ENCODE results near the gene ADM5.
"Not testable (repeated sequence)": the region's sequence is repeated elsewhere in the genome, so short reads cannot be mapped to it uniquely, and the experiment has no call there.

The ADM5 gene

DNA sequence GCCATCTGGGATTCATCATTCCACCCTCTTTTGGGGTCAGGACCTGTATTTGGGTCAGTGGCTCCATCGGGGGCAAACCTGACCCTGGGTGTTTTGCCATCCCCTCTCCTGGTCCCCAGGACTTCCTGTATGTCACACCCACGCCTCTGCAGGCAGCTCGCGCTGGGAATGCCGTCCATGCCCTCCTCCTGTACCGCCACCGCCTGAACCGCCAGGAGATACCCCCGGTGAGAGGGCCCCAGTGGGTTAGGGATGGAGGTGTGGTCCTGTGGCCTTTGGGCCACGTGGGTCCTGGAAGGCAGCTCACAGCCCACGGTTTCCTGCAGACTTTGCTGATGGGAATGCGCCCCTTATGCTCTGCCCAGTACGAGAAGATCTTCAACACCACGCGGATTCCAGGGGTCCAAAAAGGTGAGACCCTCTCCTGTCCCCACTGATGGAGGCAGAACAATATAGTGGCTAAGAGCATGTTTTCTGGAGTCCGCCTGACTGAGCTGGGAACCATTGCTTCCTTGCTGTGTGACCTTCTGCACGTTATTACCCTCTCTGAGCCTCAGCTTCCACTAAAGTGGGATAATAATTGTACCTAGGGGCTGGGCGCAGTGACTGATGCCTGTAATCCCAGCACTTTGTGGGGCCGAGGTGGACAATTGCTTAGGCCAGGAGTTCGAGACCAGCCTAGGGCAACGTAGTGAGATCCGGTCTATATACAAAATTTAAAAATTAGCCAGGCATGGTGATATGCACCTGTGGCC lies 15.7 kb downstream of the ADM5 start:
- DNase-seq, result no peak

GRCh38 chr19:49705919-49706318 lies 16.5 kb downstream of the ADM5 start:
- DNase-seq, result no peak

DNA sequence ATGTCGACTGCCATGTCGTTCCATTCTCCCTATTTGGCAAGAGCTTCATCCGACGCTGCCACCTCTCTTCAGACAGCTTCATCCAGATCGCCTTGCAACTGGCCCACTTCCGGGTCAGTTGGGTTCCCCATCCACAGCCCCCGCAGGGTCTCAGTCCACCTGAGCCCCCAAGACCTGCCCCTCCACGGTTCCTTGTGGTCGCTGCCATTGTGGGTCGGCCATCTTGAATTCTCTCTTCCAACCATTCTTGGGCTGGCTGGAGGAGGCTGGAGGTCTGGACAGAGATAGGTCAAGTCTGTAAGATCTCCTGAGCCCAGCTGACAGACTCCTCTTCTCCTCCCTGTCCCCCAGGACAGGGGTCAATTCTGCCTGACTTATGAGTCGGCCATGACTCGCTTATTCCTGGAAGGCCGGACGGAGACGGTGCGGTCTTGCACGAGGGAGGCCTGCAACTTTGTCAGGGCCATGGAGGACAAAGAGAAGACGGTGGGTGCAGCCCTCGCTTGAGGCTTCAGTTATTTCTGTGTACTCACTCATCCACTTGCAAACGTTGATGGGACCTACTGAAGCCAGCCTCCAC lies 21.1 kb downstream of the ADM5 start:
- no peak for DNase-seq

- no peak for DNase-seq
Measured at GRCh38 chr19:49712397-49712859, 23.0 kb downstream of the ADM5 start.

DNA sequence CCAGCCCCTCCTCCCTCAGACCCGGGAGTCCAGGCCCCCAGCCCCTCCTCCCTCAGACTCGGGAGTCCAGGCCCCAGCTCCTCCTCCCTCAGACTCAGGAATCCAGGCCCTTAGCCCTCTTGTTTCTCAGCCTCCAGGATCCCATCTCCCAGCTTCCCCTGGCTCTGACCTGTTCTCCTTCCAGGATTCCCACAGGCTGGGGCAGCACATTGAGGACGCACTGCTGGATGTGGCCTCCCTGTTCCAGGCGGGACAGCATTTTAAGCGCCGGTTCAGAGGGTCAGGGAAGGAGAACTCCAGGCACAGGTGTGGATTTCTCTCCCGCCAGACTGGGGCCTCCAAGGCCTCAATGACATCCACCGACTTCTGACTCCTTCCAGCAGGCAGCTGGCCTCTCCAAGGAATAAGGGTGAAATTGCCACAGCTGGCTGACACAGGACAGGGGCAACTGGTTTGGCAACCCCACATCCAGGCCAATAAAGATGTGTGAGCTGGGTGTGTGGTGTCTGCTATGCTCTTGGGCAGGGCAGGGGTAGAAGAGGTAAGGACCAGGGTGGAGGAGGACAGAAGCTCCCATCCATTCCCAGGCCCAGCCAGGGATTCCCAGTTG lies 23.9 kb downstream of the ADM5 start:
- no peak for DNase-seq

GRCh38 chr19:49716154-49716553 lies 26.8 kb downstream of the ADM5 start:
- DNase-seq, result peak; percentile 11

DNA sequence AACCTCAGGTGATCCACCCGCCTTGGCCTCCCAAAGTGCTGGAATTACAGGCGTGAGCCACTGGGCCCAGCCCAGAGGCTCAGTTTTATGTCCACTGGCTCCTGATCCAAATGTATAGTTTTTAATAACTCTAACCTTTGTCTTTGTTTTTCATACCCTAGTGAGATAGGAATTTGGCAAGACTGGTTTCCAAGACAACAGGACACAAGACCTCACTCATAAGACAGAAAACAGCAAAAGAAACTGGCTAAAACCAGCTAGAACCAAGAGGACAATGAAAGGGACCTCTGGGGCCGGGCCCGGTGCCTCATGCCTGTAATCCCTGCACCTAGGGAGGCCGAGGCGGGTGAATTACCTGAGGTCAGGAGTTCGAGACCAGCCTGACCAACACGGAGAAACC lies 29.1 kb downstream of the ADM5 start:
- no peak for DNase-seq

GRCh38 chr19:49718991-49719390 lies 29.6 kb downstream of the ADM5 start:
- DNase-seq, result no peak

- DNase-seq, result not testable (repeated sequence)
Measured at GRCh38 chr19:49719420-49719819, 30.0 kb downstream of the ADM5 start.

DNA sequence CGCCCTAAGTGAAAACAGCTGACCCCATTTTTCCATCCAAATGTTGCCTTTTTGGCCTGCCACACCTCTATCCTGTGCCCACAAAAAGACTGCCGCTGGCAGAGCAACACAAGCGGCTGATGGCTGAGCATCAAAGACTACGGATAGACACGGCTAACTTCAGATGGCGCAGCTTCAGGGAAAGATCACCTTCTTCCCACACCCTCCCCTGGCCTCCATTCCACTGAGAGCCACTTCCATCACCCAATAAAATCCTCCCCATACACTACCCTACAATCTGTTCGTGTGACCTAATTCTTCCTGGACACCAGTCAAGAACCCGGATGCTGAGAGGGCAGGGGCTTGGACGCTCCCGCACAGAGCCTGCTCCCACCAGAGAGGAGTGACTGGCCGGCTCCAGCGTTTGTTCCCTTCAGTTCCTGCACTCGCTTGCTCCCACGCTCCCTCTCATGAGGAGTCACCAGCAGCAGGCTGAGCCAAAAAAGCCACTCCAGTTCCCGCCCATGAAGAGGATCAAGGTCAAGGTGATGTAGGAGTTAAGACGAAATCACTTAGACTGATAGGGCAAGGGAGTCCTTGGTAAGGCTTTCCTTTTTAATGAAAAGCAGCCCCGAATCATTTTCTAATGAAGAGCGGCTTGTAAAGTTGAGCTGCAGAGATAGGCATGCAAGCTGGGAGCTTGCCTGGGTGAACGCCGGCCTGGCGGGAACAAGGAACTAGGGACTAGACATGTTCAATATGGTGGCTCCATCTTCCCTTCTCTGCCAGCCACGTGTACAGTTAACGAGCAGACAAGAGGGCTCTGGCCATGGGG lies 38.0 kb downstream of the ADM5 start:
- no peak for DNase-seq

GRCh38 chr19:49730166-49730565 lies 40.8 kb downstream of the ADM5 start:
- DNase-seq, result no peak

DNA sequence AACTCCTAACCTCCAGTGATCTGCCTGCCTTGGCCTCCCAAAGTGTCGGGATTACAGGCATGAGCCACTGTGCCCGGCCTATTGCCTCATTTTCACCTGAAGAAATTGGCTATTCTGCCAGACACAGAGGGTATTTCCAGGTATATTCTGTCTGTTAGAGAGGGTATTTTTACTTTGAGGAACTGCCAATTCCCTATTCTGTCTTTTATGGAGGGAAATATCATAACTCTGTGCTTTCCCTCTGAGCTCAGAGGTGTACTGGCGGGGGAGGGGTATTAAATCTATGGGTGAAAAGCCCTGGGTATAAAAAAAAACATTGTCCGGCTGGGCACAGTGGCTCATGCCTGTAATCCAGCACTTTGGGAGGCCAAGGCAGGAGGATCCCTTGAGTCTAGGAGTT lies 48.9 kb downstream of the ADM5 start:
- no peak for DNase-seq

DNA sequence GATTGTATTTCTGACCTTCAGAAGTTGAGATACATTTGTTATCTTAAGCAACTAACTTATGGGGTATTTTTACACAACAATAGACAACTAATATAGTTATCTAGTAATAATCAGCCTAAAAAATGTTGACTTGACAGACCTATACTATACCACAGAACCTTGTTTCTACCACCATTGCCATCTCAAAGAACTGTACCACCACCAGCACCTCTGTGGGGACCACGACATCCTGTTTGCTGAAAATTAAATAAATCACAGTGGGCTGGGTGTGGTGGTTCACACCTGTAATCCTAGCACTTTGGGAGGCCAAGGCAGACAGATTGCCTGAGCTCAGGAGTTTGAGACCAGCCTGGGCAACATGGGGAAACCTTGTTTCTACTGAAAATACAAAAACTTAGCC lies 49.7 kb downstream of the ADM5 start:
- no peak for DNase-seq

DNA sequence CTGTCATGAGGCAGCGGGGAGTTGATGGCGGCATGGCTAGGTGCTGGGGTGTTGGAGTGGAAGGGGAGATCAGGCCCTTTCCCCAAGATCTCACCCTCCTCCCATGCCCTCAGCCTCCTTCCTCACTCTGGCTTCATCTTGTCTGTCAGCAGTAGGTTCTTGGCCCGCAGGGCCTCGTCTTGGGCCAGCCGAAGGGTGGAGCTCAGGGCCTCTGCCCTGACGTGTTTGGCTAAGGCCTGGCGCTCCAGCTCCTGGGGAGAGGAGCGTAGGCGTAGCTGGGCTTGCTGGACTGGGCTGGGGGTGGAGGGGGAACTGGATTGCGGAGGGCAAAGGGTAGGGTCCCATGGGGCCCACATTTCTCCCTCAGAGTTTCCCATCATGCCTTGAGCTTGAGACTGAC lies 50.5 kb downstream of the ADM5 start:
- DNase-seq, result no peak
